HCT116 (cell line): Measurements from ENCODE around the gene ZNF436. TPM values are rescaled to one million over a fixed set of nuclear protein-coding genes. Genes with fewer than 3 reads are reported as not detected.

Source experiments
- ATAC-seq: fragments of 200-7000 bp; cut with Tn5 transposase; 2 replicates; pipeline ENCODE4 v1.9.1; 2020; ENCODE audit warnings: mild to moderate bottlenecking, moderate library complexity
- BruUV-seq: library from RNA; stranded (reverse); fragments of 400-500 nt; replicated peaks from 2 replicates; lab custom pipeline; 2021; lab: Mats Ljungman, UMichigan
- CTCF ChIA-PET: fragments of 300-600 bp; sonication (Branson Sonifier 250); formaldehyde crosslinking; loops from one replicate; lab custom pipeline; 2021; ENCODE audit warnings: antibody characterized with exemption; lab: Charles Lee
- POLR2A ChIA-PET: fragments of 300-600, 350-600 bp; sonication (Branson Sonifier 250); formaldehyde crosslinking; loops from one replicate; lab custom pipeline; 2021; ENCODE audit warnings: antibody characterized with exemption; lab: Charles Lee
- RAD21 ChIA-PET, 2 experiments: fragments of 300-600 bp; sonication (Branson Sonifier 250); formaldehyde crosslinking; loops; one replicate each; lab custom pipeline; 2023; ENCODE audit warnings: low total read pairs in 2 of 2; ENCODE audit not compliant: uncharacterized antibody in 2 of 2, unreplicated experiment in 2 of 2, low non-redundant PET in 1 of 2; lab: Charles Lee
- DNase-seq: peaks from one replicate; pipeline ENCODE4 v3.0.0-alpha.2; 2010; ENCODE audit warnings: low read depth, low spot score
- H2AFZ ChIP-seq: fragments of 200-600 bp; shearing (Covaris generic), sonication (generic); 2 replicates; pipeline ENCODE4 v1.6.1; 2017; ENCODE audit warnings: low read depth, mixed run types, mixed read lengths, antibody characterized with exemption, low read length; ENCODE audit not compliant: poor library complexity, severe bottlenecking
- H3K27ac ChIP-seq: 2 replicates; pipeline ENCODE4 v1.5.1; 2012; ENCODE audit warnings: low read depth, low read length
- H3K27me3 ChIP-seq: fragments of 200-600 bp; sonication (generic); 2 replicates; pipeline ENCODE4 v1.6.1; 2016; ENCODE audit warnings: mixed run types, low read length, mixed read lengths; ENCODE audit not compliant: insufficient read depth
- H3K36me3 ChIP-seq, 2 experiments: fragments of 200-500 bp in 1 of 2; fragments of 200-600 bp in 1 of 2; sonication (Bioruptor generic) in 1 of 2; sonication (generic) in 1 of 2; 2 replicates each; pipeline versions ENCODE4 v1.5.1 to v1.6.1; 2014 to 2016; ENCODE audit warnings: low read length in 2 of 2, inconsistent platforms in 1 of 2, mixed read lengths in 1 of 2, mixed run types in 1 of 2; ENCODE audit not compliant: insufficient read depth in 2 of 2, control insufficient read depth in 1 of 2
- H3K4me1 ChIP-seq, 2 experiments: fragments of 200-600 bp in 1 of 2; sonication (generic) in 1 of 2; 2 replicates each; pipeline versions ENCODE4 v1.5.1 to v1.6.1; 2012 to 2017; ENCODE audit warnings: low read length in 2 of 2, inconsistent platforms in 1 of 2, mild to moderate bottlenecking in 1 of 2, mixed read lengths in 1 of 2, mixed run types in 1 of 2, moderate library complexity in 1 of 2; ENCODE audit not compliant: insufficient read depth in 2 of 2, control insufficient read depth in 1 of 2
- H3K4me2 ChIP-seq: fragments of 200-600 bp; sonication (generic); 2 replicates; pipeline ENCODE4 v1.6.1; 2017; ENCODE audit warnings: mixed run types, low read length, mixed read lengths
- H3K4me3 ChIP-seq, 2 experiments: fragments of 200-600 bp in 1 of 2; sonication (generic) in 1 of 2; replicated peaks in 1 of 2; 2 replicates each; pipeline ENCODE4 v1.5.1; 2011 to 2016; ENCODE audit warnings: low read length in 2 of 2, control low read depth in 1 of 2, low read depth in 1 of 2, mild to moderate bottlenecking in 1 of 2, mixed read lengths in 1 of 2, mixed run types in 1 of 2
- H3K79me2 ChIP-seq: fragments of 200-600 bp; sonication (generic); 2 replicates; pipeline ENCODE4 v1.6.1; 2017; ENCODE audit warnings: mild to moderate bottlenecking, mixed run types, low read length, moderate library complexity, mixed read lengths; ENCODE audit not compliant: insufficient read depth
- H3K9ac ChIP-seq: fragments of 200-600 bp; sonication (generic); 2 replicates; pipeline ENCODE4 v1.6.1; 2016; ENCODE audit warnings: low read length, mixed read lengths
- H3K9me2 ChIP-seq: fragments of 200-600 bp; sonication (generic), shearing (Covaris generic); 2 replicates; pipeline ENCODE4 v1.6.1; 2017; ENCODE audit warnings: mixed run types, mild to moderate bottlenecking, moderate library complexity; ENCODE audit not compliant: insufficient read depth
- H3K9me3 ChIP-seq, 2 experiments: fragments of 200-500 bp in 1 of 2; fragments of 200-600 bp in 1 of 2; sonication (Bioruptor generic) in 1 of 2; sonication (generic) in 1 of 2; 2 replicates each; pipeline ENCODE4 v1.6.1; 2014 to 2017; ENCODE audit warnings: low read length in 2 of 2, mixed read lengths in 2 of 2, inconsistent platforms in 1 of 2, low read depth in 1 of 2, mild to moderate bottlenecking in 1 of 2, mixed run types in 1 of 2, moderate library complexity in 1 of 2; ENCODE audit not compliant: control insufficient read depth in 1 of 2, insufficient read depth in 1 of 2
- H4K20me1 ChIP-seq: fragments of 200-600 bp; sonication (generic), shearing (Covaris generic); 2 replicates; pipeline ENCODE4 v1.6.1; 2017; ENCODE audit warnings: mixed run types, mild to moderate bottlenecking, moderate library complexity; ENCODE audit not compliant: insufficient read depth
- CBX3 ChIP-seq: IDR thresholded peaks from 2 replicates; pipeline ENCODE4 v1.6.1; 2012; ENCODE audit warnings: low read depth
- CEBPB ChIP-seq: IDR thresholded peaks from 2 replicates; pipeline ENCODE4 v1.6.1; 2012; ENCODE audit warnings: low read depth
- EZH2phosphoT487 ChIP-seq: fragments of 200-600 bp; IDR thresholded peaks from 2 replicates; pipeline ENCODE4 v1.6.1; 2018; ENCODE audit warnings: antibody characterized with exemption, borderline replicate concordance
- FOSL1 ChIP-seq: IDR thresholded peaks from 2 replicates; pipeline ENCODE4 v1.6.1; 2012; ENCODE audit warnings: low read depth
- JUND ChIP-seq: IDR thresholded peaks from 2 replicates; pipeline ENCODE4 v1.6.1; 2012
- MAX ChIP-seq: IDR thresholded peaks from 2 replicates; pipeline ENCODE4 v1.6.1; 2012
- POLR2A ChIP-seq: IDR thresholded peaks from 2 replicates; pipeline ENCODE4 v1.7.0; 2011; ENCODE audit warnings: borderline replicate concordance; ENCODE audit not compliant: insufficient read depth, insufficient read length; ENCODE audit errors: extremely low read depth
- POLR2AphosphoS5 ChIP-seq: IDR thresholded peaks from 2 replicates; pipeline ENCODE4 v1.6.1; 2011; ENCODE audit warnings: mild to moderate bottlenecking, low read depth, low read length, moderate library complexity
- REST ChIP-seq: IDR thresholded peaks from 2 replicates; pipeline ENCODE4 v1.6.1; 2012; ENCODE audit warnings: low read depth
- SIN3A ChIP-seq: IDR thresholded peaks from 2 replicates; pipeline ENCODE4 v1.6.1; 2012; ENCODE audit warnings: low read depth
- SP1 ChIP-seq: IDR thresholded peaks from 2 replicates; pipeline ENCODE4 v1.6.1; 2012; ENCODE audit warnings: low read depth
- ZFX ChIP-seq: fragments of 450-650 bp; IDR thresholded peaks from 2 replicates; pipeline ENCODE4 v1.6.1; 2017
- ZNF274 ChIP-seq: fragments of 200-500 bp; sonication (Bioruptor generic); IDR thresholded peaks from 2 replicates; pipeline ENCODE4 v1.6.1; 2014; ENCODE audit warnings: mild to moderate bottlenecking, low read depth, low read length, inconsistent platforms
- intact Hi-C: fragments of 100-400 bp; cut with micrococcal nuclease; formaldehyde crosslinking; loops from 2 replicates; pipeline ENCODE4 v1.10.0; 2022
- total RNA-seq: library from RNA; stranded (reverse); gene quantifications from one replicate; pipeline ENCODE4 v1.2.1, GENCODE V29; 2021; ENCODE audit not compliant: unreplicated experiment
- TF ChIP-seq, protein P1 (sequence below), 3 experiments: fragments of 200-600 bp in 1 of 3; sonication (generic) in 1 of 3; IDR thresholded peaks in 2 of 3; conservative IDR thresholded peaks in 1 of 3; 2 replicates each; pipeline ENCODE4 v1.5.1; 2012 to 2017; ENCODE audit warnings: low read depth in 2 of 3, low read length in 2 of 3, antibody characterized with exemption in 1 of 3, borderline replicate concordance in 1 of 3, control low read depth in 1 of 3, mild to moderate bottlenecking in 1 of 3, mixed read lengths in 1 of 3, mixed run types in 1 of 3, moderate library complexity in 1 of 3; ENCODE audit not compliant: insufficient read depth in 1 of 3
- TF ChIP-seq, protein P2 (sequence below): IDR thresholded peaks from 2 replicates; pipeline ENCODE4 v1.6.1; 2012
- TF ChIP-seq, protein P3 (sequence below): IDR thresholded peaks from 2 replicates; pipeline ENCODE4 v1.6.1; 2011; ENCODE audit warnings: mild to moderate bottlenecking, low read length, moderate library complexity; ENCODE audit not compliant: insufficient replicate concordance; ENCODE audit errors: extremely low read depth

Gene ZNF436
- total RNA-seq, 1 experiment from 2014 or later: 8.1 TPM

- TF ChIP-seq JUND: no peak
- no peak for TF ChIP-seq CEBPB
- no peak for TF ChIP-seq FOSL1
These were observed 3.0 kb downstream of the ZNF436 start (continued) for GRCh38 chr1:23366598-23366997.

- Histone ChIP-seq H3K4me2 (no peak overlapping the region), H4K20me1 (no peaks in the 10 kb centered on the region), H3K4me1 (peaks cover 18 to 30% of the 10 kb centered on the region in 2 experiments), H3K9ac (no peak overlapping the region), H3K4me3 (no peak overlapping the region), H3K9me2 (no peaks in the 10 kb centered on the region), H3K27me3 (no peaks in the 10 kb centered on the region), H3K9me3 (peaks cover 15 to 35% of the 10 kb centered on the region in 2 experiments; a peak in 3 of 4 replicates), H3K36me3 (peaks cover 0 to 33% of the 10 kb centered on the region in 2 experiments; a peak in 2 of 4 replicates), H3K27ac (no peak overlapping the region), H2AFZ (no peak overlapping the region), H3K79me2 (peaks cover 16% of the 10 kb centered on the region)
- intact Hi-C loops: no loop called here
- BruUV-seq: no TSS peak
- no peak for TF ChIP-seq MAX
- TF ChIP-seq FOSL1: no peak
- no peak for TF ChIP-seq ZNF274
- TF ChIP-seq, protein P1, sequence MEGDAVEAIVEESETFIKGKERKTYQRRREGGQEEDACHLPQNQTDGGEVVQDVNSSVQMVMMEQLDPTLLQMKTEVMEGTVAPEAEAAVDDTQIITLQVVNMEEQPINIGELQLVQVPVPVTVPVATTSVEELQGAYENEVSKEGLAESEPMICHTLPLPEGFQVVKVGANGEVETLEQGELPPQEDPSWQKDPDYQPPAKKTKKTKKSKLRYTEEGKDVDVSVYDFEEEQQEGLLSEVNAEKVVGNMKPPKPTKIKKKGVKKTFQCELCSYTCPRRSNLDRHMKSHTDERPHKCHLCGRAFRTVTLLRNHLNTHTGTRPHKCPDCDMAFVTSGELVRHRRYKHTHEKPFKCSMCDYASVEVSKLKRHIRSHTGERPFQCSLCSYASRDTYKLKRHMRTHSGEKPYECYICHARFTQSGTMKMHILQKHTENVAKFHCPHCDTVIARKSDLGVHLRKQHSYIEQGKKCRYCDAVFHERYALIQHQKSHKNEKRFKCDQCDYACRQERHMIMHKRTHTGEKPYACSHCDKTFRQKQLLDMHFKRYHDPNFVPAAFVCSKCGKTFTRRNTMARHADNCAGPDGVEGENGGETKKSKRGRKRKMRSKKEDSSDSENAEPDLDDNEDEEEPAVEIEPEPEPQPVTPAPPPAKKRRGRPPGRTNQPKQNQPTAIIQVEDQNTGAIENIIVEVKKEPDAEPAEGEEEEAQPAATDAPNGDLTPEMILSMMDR (IDR thresholded peaks at IDR 0.05 in 2 of 3, conservative IDR thresholded peaks at IDR 0.05 in 1 of 3; ENCODE audit: borderline replicate concordance in 1 of 3, insufficient read depth in 1 of 3, low read depth in 2 of 3, low read length in 2 of 3): no peak
- no peak for TF ChIP-seq SP1
- TF ChIP-seq EZH2phosphoT487: no peak
- TF ChIP-seq, protein P2, sequence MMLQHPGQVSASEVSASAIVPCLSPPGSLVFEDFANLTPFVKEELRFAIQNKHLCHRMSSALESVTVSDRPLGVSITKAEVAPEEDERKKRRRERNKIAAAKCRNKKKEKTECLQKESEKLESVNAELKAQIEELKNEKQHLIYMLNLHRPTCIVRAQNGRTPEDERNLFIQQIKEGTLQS: no peak
- TF ChIP-seq, protein P3, sequence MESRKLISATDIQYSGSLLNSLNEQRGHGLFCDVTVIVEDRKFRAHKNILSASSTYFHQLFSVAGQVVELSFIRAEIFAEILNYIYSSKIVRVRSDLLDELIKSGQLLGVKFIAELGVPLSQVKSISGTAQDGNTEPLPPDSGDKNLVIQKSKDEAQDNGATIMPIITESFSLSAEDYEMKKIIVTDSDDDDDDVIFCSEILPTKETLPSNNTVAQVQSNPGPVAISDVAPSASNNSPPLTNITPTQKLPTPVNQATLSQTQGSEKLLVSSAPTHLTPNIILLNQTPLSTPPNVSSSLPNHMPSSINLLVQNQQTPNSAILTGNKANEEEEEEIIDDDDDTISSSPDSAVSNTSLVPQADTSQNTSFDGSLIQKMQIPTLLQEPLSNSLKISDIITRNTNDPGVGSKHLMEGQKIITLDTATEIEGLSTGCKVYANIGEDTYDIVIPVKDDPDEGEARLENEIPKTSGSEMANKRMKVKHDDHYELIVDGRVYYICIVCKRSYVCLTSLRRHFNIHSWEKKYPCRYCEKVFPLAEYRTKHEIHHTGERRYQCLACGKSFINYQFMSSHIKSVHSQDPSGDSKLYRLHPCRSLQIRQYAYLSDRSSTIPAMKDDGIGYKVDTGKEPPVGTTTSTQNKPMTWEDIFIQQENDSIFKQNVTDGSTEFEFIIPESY: no peak
- TF ChIP-seq POLR2AphosphoS5: no peak
- no peak for TF ChIP-seq JUND
- TF ChIP-seq SIN3A: no peak
- no peak for TF ChIP-seq CBX3
- no peak for TF ChIP-seq ZFX
- TF ChIP-seq CEBPB: no peak
- no peak for TF ChIP-seq POLR2A
- TF ChIP-seq REST: no peak
- CTCF ChIA-PET: no interaction called here
- DNase-seq: no peak
- no peak for ATAC-seq
- RAD21 ChIA-PET: no interaction called here
- POLR2A ChIA-PET: no interaction called here
These were observed 3.5 kb downstream of the ZNF436 start for GRCh38 chr1:23366146-23366545.
